Measurements from ENCODE around the gene EDC3.
"Not testable (repeated sequence)": the region's sequence is repeated elsewhere in the genome, so short reads cannot be mapped to it uniquely, and the experiment has no call there.

The EDC3 gene

DNA sequence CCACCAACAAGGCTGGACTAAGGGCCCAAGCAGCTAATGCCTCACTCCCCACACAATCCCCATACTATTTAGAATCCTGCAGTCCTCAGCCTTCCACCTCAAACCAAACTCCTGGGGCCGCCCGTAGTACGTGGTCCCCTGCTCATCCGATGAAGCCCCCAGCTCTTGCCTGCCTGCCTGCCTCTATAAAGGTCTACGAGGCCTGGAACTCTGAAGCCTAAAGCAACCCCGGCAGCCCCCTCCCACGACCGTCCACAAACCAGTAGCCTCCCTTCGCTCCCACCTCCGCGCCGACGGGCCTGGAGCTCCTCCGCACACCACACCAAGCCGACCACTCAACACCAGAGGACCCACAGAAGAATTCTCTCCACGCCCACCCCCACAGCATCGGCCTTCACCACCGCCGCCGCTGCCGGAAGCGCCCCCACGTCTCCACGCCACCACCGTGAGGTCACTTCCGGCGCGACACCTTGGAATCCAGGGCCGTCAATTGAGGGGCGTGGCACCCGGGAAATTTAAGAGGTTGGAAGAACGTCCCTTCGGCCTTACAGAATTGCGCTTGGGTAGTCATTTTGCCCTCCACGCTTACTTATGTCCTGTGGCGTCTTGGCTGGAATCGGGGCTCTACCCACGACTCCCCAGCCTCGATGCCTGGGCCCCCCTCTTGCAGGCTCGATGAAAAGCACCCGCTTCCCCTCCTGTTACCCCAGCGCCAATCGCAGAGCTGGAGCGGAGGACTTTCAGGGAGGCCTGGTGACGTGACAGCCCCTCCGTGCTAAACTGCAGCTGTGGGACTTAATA is at the start of gene EDC3:
Gene EDC3, minus strand, starts transcription at position 428 of the 801 bp plus-strand sequence. CDS start 20,900 bp downstream, outside the sequence.
- FAIRE-seq: peak; percentile 53

DNA sequence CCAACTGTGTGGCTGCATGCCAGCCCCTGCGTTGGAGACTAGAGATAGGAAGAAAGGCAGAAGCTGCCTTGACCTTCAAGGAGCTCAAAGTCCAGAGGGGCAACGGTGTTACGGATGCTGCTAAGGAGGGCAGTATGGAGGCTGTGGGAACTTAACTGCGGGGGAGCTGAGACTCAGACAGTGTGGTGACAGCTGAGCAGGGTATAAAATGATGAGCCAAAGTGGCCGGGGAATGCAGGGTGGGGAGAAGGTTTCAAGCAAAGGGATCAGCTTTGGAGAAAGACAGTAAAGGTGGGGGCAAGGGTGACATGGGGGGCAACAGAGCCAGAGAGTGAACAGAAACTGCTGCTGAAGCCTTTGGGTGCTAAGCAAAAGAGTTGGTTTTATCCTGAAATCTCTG is 46.6 kb upstream of the EDC3 start:
- no peak for FAIRE-seq

GRCh38 chr15:74738239-74738638 is 42.4 kb upstream of the EDC3 start:
- FAIRE-seq: not testable (repeated sequence)

GRCh38 chr15:74735305-74735704 is 39.5 kb upstream of the EDC3 start:
- no peak for FAIRE-seq

GRCh38 chr15:74733269-74733668 is 37.4 kb upstream of the EDC3 start:
- FAIRE-seq: no peak

DNA sequence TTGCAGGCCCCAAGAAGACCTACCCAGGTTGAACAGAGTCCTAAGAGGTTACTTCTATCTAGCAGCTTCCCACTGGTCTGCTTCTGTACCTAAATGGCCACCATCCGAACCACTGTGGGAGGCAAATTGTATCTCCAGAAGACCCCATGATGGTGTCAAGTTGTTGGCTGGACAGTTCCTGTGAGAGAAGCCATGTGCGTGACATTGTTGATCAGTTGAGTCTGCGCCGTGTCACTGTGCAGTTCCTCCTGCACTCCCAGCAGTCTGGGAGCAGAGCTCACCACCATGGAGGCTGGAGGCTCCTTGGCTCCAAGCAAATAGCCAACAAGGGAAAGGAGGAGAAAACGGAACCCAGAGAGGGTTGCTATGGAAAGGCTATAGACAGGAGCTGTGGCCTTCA is 37.0 kb upstream of the EDC3 start:
- FAIRE-seq: no peak

DNA sequence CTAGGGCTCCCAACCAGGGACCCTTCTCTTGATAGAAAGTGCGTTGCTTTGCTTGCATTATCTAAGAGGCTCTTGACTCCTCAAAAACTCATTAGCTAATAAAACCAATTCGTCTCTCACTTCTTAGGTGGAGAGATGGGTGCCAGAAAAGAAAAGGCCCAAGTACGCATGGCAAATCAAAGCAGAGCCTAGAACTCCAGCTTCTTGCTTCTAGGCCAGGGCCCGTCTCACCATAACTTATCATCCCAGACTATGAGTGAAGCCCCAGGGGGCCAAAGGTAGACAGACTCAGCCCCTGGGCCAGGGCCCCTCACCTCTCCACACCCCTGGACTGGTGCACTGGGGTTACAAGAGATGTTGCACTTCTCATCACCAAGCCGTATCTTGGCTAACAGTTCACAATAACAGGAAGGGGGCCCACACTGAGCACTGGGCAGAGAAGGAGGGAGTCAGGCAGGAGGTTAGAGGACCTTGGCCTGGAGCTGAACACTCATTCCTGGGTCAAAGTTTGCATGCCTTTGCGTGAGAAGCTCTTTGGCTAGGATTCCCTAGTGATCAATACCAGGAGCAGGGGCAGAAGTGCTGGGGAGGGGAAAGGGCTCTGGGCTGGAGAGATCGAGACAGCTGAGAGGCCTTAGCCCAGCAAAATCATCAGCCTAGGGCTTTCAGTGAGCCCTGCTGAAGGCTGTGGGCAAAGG is 34.9 kb upstream of the EDC3 start:
- no peak for FAIRE-seq

GRCh38 chr15:74729372-74729771 is 33.5 kb upstream of the EDC3 start:
- FAIRE-seq: not testable (repeated sequence)

DNA sequence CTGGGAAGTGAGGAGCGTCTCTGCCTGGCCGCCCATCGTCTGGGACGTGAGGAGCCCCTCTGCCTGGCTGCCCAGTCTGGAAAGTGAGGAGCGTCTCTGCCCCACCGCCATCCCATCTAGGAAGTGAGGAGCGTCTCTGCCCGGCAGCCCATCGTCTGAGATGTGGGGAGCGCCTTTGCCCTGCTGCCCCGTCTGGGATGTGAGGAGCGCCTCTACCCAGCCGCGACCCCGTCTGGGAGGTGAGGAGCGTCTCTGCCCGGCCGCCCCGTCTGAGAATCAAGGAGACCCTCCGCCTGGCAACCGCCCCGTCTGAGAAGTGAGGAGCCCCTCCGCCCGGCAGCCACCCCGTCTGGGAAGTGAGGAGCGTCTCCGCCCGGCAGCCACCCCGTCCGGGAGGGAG is 32.9 kb upstream of the EDC3 start:
- not testable (repeated sequence) for FAIRE-seq

GRCh38 chr15:74727727-74728126 is 31.9 kb upstream of the EDC3 start:
- no peak for FAIRE-seq

- no peak for FAIRE-seq
These were observed 30.9 kb upstream of the EDC3 start for GRCh38 chr15:74726774-74727164.

GRCh38 chr15:74725845-74726773 is 30.3 kb upstream of the EDC3 start:
- no peak for FAIRE-seq

GRCh38 chr15:74725225-74725774 is 29.5 kb upstream of the EDC3 start, which contains the start of gene CYP1A1:
Gene CYP1A1, minus strand, starts transcription at chr15:74725528. Its CDS starts 2,431 bp downstream, at chr15:74723097.
- FAIRE-seq: no peak

DNA sequence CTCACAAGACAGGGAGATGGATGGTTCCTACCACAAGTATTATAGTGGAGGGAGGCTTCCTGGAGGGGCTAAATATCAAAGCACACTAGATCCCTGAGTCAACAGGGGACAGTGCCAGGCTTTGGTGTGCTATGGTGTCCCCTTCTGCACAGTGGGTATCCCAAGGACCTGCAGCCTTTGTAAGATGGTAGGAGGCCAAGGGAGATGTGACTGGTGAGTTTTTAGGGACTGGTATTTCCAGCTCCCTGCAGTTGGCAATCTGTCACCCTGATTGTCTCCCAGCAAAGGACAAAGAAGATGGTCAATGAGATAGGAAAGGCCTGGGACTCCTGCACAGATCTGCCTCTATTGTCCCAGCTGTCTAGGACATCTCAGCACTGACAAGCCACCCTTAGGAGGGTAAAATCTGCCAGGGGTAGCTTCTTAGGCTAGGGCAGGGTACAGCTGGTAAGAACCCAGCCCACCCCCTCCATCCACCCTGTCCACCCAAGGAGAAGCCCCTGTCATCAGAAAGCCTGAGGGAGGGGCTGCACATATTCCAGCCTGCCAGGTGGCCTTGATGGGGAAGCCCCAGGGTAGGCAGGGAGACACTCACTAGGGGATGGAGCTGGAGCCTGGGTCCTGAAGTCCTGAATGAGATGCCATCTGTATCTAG is 28.9 kb upstream of the EDC3 start:
- no peak for FAIRE-seq

DNA sequence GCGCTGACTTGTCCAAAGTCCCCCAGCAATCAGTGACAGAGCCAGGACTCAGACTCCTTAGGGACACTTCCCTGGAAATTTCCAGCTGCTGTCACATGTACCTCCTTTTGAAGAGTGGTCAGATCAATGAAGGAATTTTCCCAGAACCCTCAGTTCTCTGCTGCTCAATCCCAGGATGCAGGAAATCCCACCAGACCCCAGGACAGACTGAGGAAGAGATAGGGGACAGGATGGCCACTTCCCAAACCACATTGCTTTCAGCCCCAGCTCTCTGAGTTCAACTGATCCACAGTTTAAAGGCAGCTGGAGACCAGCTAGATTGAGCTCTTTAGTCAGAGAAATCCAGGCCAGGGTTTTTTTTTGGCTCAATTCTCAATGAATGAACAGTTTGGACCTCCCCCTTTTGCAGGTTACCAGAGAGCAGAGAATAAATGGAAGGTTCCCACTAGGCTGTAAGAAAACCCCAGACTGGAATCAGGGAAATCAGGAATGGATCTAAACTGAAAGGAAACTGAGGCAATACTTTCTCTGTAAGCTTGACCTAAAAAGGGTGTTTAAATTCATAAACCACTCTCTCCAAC is 28.0 kb upstream of the EDC3 start:
- peak; percentile 95 for FAIRE-seq

DNA sequence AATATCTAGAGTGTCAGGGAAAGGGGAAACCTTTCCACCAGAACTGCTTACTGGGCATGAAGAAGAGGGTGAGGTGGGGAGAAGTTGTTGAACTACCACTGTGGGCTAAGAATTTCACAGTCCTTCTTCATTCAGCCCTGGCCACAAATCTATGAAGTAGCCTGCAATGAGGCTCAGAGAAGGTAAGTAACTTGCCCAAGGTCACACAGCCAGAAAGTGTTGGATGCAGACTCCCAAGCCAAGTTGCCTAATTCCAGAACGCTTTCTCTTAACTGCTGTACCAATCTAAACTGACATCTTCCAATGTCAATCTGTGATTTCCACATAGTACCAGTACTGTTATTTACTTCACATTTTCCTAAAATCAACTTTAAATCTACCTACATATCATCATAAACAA is 27.4 kb upstream of the EDC3 start:
- no peak for FAIRE-seq

DNA sequence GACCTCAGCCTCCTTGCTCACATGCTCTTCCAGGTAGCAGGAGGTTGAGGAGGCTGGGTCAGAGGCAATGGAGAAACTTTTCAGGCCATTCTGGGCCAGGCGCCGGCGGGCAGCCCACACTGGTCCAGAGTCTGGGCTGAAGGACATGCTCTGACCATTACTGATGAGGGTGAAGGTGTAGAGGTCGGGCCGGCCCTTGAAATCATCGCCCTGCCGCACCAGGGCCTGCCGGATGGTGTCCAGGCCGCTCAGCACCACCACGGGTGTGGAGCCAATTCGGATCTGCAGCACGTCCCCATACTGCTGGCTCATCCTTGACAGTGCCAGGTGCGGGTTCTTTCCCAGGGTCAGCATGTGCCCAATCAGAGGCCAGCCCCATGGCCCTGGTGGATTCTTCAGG is 26.8 kb upstream of the EDC3 start:
- no peak for FAIRE-seq

- no peak for FAIRE-seq
These were observed 20.8 kb upstream of the EDC3 start for GRCh38 chr15:74716651-74717050.

GRCh38 chr15:74712311-74712710 is 16.5 kb upstream of the EDC3 start:
- no peak for FAIRE-seq

GRCh38 chr15:74710319-74711094 is 14.7 kb upstream of the EDC3 start:
- FAIRE-seq: no peak

DNA sequence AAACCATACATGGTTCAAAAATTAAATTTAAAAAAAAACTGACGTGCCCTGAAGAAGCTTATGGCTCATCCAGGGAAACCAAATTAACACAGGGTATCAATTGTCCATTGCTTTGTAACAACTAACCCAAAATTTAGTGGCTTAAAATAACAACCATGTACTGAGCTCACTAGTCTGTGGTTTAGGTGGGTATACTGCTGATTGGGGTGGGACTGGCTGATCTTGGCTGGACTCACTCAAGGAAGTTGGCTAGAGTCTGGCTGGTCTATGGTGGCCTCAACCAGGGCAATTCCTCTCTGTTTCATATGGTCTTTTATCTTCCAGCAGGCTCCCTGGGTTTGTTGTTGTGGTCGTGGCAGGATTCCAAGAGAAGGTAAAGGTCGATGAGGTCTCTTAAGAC is 14.1 kb upstream of the EDC3 start:
- FAIRE-seq: no peak

All from G401.6 (cell line).